RPMI8226 (cell line): ENCODE data around the gene ROCK1.

Source experiments
- DNase-seq: peaks from one replicate; pipeline ENCODE4 v3.0.0-alpha.2; 2015

The ROCK1 gene

DNA sequence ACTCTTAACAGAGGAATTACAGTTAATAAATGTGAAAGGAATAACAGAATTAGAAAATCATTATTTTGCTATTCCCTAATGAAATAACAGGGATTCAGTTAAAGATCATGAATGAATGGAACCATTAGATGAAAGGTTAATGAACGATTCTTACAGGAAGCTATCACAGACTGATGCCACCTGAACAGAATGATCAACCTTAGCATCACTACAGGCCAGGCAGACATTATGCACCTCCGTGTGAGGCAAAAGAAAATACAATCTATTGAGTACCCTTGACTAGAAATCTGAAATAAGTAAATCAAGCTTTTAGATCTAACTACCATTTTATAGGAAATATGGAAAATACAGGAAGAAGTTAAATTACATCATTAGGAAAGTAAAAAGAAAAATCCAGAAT is 10.4 kb downstream of the ROCK1 start:
- DNase-seq, result no peak

DNA sequence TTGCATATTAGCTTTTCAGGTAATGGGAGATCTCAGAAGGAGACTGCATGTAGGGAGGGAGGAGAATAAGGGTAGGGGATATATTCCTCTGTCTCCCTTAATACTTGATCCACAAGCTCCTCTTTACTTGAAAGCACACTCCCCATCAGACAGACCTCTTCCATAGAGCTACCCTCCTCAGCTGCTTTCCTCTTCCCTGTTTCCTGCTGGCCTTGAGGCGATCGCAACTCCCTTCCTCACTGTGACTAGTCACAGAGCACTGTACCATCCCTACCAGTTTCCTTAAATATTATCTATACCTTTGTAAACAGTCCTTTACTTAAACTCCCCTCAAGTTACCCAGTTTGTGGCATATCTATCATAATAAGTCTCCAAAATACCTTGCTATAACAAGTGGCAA is 10.9 kb downstream of the ROCK1 start:
- DNase-seq, result no peak

DNA sequence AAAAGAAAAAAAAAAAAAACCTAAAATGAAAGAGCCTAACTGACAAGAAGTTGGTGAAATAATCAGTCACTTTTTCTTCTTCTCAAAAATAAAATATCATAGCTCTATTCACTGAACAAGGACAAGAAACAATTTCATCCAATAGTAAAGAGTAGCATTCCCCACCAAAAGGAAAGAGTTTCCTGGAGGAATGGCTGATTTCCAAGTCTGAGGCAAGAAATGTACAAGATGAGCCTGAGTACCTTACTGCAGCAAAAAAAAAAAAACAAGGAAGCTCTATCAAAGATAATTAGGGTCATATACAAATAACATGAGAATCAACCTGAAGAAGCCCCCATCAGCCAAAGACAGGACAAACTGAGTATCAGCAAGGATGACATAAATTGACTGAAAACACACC is 11.5 kb downstream of the ROCK1 start:
- DNase-seq, result no peak

DNA sequence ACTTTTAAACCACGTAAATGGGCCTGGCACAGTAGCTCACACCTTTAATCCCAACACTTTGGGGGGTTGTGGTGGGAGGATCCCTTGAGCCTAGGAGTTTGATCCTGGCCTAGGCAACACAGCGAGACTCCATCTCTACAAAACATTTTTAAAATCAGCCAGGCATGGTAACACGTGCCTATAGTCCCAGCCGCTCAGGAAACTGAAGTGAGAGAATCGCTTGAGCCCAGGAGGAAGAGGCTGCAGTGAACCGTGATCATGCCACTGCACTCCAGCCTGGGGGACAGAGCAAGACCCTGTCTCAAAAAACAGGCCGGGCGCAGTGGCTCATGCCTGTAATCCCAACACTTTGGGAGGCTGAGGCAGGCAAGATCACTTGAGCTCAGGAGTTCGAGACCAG is 12.2 kb downstream of the ROCK1 start:
- no peak for DNase-seq

DNA sequence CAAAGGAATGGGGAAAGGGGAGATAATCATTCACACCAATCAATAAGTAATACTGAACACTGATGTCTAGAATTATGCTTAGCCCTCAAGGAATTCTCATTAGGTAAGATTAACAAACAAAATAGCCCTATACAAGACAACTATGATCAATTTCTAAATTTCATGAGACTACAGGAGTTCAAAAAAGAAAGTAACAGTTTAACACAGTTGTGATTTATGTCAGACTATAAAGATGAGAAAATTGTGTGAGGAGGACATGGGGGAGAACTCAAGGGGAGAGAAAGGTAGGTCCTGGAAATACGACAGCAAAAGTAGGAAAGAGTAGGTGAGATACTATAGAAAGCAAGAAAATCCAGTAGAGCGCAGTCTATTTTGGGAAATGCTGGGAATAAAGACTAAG is 14.9 kb downstream of the ROCK1 start:
- no peak for DNase-seq

DNA sequence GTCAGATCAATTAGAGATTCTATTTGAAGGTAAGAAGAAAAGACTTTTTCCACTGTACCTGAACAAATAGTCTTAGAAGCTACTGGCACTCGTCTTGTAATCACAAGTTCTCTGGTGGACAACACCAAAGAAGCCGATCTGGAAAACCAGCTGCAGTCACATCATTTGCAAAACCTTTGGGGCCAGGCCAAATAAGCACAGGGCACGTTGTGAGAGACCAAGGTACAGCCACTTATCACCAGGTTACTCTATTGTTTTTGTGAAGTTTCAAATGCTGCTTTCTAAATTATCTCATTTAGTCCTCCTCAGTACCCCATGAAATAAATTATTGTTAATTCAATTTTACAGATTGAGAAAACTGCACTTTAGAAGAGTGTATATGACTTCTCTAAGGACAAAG is 18.5 kb downstream of the ROCK1 start:
- DNase-seq, result no peak

DNA sequence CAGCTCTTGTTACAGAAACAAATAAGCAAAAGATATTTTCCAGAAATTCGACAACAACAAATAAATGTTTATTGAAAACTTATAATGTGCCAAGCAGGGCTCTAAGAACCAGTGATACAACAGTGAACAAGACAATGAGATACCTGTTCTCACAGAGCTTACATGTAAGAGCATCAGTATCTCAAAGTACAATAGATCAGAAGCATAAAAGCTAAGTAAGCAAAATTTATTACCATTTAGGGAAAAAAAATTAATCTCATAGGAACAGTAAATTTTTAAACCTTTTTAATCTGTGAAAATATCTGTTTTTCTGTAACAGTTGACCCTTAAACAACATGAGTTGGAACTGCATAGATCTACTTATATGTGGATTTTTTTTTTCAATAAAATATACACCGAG is 20.9 kb downstream of the ROCK1 start:
- no peak for DNase-seq

DNA sequence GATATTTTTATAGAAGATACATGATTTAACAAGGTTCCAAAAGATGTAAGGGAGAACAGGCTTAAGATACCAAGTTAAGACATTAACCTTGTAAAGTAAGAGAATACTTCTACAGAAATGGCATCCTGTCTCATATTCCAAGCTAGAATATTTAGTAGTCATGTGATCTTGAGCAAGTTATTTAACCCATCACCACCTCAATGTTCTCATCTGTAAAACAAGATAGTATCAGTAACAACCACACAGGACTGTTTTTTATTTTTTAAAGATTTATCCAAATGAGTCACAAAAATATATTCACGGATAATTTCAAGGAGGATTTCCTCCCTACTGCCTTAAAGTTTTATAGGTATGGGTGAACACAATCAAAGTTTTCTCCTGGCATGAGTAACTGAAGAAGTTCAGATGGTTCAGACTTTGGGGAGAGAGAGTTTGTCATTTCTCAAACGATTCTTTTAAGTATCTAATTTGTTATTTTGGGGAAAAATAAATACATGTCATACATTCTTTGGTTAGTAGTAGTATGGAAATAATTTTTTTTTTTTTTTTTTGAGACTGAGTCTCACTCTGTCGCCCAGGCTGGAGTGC is 25.9 kb downstream of the ROCK1 start:
- no peak for DNase-seq

DNA sequence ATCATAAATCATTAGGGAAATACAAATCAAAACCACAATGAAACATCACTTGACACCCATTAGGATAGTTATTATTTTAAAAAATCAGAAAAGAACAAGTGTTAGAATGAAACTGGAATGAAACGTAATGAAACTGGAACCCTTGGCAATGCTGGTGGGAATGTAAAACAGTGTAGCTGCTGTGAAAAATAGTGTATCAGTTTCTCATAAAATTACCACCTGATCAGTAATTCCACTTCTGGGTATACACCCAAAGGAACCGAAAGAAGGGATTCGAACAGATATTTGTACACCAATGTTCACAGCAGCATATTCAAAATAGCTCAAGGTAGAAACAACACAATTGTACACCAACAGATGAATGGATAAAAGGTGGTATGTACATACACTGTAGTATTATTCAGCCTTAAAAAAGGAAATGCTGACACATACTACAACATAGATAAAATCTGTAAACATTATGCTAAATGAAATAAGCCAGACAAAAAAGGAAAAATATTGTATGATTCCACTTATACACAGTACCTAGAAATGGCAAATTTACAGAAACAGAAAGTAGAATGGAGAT is 27.0 kb downstream of the ROCK1 start:
- no peak for DNase-seq

DNA sequence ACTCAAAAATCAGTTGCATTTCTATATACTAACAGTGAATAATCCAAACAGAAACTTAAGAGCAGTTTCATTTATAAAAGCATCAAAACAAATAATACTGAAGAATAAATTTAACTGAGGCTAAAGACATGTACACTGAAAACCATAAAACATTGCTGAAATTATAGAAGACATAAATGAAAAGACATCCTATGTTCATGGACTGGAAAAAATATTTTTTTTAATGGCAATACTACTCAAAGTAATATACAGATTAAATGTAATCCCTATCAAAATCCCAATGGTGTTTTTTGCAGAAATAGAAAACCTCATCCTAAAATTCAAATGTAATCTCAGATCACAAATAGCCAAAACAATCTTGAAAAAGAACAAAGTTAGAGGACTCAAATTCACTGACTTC is 28.6 kb downstream of the ROCK1 start:
- no peak for DNase-seq

DNA sequence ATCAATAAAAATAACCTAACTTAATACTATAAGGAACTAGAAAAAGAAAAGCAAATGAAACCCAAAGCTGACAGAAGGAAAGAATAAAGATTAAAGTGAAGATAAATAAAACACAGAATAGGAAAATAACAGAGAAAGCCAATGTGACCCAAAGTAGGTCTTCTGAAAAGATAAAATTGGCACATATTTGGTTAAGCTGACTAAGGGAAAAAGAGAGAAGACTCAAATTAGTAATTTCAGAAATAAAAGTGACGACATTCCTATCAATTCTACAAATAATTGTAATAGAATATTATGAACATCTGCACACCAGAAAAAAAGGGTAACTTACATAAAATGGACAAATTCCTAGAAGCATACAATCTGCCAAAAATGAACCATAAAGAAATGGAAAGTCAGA is 30.2 kb downstream of the ROCK1 start:
- DNase-seq, result no peak

DNA sequence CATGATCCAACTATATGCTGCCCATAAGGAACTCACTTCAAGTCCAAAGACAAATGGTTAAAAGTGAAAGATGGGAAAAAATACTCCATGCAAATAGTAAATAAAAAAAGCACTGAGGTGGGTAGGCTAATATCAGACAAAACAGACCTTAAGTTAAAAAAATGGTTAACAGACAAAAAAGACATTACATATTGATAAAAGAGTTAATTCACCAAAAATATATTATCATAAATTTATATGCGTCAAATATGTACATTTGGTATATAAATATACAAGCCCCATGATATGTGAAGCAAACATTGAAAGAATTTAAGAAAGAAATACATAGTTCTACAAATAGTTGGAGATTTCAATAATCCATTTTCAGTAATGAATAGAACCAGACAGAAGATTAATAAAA is 31.0 kb downstream of the ROCK1 start:
- no peak for DNase-seq

DNA sequence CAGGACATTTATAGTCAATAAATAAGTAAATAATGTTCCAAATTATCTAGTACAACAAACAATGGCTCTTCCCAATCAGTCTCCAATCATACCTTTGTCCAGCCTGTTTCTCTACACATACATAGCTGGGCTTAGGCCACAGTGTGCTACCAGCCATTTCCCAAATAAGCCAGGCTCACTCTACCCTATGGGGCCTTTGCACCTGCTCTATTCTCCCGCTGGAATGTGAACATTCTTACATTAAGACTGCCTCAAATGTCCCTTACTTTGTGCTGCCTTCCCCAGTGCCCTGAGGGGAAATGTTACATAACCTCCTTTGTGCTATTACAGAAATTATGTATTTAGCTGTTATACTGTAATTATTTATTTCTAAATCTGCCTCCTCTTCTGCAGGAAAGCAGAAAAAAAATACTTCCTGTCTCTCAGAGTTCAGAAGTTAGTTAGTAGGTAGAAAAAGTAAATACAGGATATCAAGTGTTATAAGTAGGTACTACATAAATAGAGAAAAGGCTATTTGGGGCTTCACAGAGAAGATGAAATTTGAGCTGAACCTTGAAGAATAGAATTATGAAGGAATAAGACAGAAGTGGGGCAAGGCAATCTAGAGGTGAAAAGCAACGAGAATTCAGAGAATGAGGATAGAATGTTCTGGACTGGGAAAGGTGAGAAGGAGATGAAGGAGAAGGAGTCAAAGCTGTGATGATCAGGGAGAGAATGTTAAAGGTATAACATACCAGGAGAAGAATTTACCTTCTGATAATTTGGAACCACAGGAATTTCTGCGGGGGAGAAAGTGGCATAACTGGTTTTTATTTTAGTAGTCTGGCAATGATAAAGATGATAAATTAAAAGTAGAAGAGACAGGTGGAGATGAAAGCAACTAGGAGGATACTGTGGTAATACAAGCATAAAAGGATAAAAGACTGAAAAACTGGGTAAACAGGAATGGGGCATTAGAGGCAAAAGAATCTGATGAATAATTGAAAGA is 37.0 kb downstream of the ROCK1 start:
- no peak for DNase-seq

DNA sequence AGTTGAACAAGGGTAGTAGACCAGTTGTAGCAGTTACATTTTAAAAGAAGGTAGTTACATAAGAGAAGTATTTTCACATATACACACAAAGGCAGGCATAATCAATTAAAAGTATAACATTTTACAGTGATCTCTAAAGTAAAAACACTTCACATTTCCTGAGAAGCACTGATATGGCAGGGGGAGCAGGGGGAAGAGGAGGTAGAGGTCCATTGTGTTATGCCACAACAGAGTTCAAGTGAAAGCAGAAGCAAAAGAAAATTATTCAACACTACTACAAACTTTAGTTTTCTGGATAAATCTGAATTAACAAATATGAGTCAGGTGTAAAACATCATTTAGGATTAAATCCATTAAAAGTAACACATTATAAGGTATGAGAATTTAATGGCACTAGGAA is 38.4 kb downstream of the ROCK1 start:
- DNase-seq, result no peak

DNA sequence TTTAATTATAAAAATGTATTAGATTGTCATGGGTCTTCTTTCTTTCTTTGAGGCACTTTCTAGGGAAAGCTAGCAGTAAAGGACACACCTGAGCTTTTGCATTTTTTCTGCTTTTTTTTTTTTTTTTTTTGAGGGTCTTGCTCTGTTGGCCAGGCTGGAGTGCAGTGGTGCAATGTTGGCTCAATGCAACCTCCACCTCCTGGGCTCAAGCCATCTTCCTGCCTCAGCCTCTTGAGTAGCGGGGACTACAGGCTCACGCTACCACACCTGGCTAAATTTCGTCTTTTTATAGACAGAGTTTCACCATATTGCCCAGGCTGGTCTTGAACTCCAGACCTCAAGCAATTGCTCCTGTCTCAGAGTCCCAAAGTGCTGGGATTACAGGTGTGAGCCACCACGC is 40.5 kb downstream of the ROCK1 start:
- no peak for DNase-seq

DNA sequence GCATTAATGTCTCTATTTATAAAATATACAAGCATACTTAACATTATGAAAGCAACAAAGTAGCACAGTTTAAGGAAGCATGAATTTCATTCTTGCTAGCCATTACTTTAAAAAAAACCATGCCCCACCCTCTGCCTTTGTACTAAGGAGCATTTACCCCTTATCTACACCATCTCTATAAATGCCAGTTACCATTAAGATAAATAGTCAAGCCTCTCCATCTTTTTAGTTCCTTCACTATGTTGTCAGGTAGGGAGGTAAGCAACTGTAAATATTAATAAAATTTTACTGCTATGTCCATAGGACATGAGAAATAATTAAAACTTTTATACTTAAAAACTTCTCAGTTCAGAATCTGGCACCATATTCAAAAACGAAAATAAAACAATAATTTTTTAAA is 42.1 kb downstream of the ROCK1 start:
- no peak for DNase-seq

DNA sequence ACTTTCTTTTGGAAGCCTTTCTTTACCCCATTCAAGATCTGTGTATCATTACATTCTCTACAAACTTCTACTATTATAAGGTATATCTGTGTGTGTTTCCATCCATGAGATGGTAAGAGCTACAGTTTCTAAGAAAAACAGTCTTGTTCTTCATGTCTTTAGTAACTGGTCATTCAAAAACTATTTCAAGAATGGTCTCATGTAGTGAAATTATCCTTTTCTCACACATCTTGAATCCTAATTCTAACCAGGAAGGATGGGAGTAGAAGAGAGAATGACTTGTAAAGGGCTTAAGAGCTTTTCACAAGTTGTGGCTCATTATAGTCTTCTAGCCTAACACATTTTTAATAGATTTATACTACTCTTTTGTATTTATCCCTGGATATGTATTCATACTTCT is 47.3 kb downstream of the ROCK1 start:
- no peak for DNase-seq

DNA sequence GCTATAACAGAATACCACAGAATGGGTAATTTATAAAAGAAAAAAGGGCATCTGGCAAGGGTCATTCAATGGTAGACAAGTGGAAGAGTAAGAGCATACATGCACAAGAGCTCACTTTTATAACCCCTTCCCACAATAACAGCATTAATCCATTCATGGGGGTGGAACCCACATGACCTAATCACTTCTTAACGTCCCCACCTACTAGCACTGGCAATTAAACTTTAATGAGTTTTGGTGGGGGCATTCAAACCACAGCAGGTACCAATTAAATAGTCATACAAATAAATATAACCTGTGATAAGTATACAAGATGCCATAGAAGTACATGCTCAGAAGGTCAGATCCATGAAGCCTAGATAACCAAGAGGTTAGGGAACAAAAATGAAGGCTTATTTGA is 48.6 kb downstream of the ROCK1 start:
- no peak for DNase-seq

DNA sequence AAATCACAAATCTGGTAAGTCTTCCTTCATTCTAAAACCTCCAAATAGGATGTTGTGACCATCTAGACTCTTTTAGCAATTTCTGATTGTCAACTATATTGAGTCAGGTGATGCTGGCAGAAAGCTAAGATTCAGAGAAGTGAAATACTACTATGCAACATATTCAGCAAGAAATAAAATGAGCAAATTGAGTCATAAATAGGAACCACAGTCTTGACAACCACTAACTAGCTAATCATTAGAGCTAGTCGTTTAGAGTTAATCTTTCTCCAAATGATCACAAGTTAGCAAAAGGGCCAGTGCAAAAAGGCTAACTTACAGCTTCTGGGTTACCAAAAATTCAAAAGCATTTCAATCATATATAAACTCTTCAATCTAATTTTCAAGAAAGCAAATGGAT is 54.5 kb downstream of the ROCK1 start:
- DNase-seq, result no peak

DNA sequence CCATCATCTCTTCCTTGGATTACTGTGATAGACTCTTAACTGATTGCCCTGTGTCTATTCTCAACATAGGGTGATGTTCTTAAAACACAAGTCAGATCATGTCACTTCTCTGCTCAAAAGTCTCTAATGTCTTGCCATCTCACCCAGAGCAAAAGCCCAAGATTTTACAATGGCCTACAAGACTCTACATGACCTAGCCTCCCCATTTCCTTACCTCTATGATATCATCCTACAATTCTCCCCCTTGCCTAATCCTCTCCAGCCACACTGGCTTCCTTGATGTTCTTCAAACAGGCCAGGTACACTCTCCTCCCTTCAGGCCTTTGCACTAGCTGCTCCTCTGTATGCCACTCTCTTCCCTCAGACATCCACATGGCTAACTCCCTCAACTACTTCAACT is 55.1 kb downstream of the ROCK1 start:
- DNase-seq, result no peak

DNA sequence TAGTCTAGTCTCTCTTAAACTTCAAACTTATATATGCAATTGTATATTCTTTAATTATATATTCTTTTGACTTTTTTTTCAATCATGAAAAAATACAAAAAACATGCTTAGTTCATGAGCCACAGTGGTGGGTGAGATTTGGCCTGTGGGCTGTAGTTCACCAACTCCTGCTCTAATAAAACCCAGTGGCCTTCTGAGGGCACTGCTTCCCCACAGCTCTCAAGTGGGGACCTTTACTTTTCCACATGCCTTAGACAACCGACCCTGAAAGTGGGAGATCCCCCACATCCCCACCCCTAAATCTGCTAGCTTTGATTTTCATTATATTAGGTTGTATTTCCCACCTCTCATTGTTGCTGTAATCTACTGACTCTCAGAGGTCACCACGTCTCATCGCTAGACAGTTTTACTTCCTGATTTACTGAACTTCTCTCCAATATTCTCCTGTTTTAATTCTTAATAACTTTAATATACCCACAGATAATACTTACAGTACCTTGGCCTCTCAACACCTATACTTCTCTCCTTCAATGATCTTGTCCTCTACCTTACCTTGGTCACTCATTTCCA is 57.3 kb downstream of the ROCK1 start:
- DNase-seq, result no peak

DNA sequence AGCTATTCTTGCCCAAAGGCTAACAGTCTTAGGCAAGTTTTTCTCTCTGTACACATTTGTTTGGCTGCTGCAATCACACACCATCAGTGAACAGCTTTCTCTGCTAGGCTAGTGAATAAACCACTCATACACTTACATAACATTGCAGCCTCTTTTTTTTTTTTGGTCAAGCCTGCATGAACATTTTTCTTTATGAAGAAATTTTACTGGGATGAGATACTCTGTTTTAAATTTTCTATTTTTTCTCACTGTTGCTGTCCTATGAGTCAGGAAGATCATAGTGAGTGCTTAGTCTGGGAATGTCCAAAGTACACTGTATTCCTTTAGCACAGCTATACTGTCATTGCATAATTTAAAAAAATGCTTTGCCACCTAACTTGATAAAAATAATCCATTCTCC is 58.5 kb downstream of the ROCK1 start:
- DNase-seq, result no peak

DNA sequence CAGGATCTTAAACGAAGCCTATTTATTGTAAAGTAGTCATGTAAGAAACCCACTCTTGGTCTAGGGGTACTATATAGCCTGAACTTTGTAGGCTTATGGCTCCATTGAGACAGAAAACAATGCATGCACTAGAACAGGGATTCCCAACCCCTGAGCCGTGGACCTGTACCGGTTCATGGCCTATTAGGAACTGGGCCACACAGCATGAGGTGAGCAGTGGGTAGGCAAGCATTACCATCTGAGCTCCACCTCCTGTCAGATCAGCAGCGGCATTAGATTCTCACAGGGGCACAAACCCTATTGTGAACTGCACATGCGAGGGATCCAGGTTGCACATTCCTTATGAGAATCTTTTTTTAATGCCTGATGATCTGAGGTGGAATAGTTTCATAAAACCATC is 59.2 kb downstream of the ROCK1 start:
- no peak for DNase-seq

DNA sequence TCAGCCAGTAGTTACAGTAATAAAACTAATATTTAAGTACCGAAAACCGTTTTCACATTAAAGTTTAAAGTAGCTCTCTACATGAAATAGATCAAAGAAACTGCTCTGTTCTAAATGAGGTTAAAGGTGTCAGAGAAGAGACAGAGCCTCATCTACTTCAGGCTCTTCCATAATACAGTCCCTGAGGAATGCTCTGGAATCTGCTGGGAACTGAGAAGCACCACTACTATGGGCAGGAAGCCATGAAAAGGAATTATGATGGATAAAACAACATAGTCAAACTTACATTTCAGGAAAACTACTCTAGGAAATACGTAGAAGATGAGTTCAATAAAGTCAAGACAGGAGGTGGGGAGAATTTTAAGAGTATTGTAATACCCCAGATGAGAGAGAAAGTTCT is 60.0 kb downstream of the ROCK1 start:
- DNase-seq, result no peak
